IPS-18a (cell line): ENCODE measurements around the gene ZBTB16.

ENCODE experiments used
- H3K27ac ChIP-seq: one replicate; pipeline ENCODE4 v1.5.1; 2013; ENCODE audit warnings: low read length
- H3K27me3 ChIP-seq: one replicate; pipeline ENCODE4 v1.6.1; 2013; ENCODE audit warnings: mild to moderate bottlenecking, low read length; ENCODE audit not compliant: control insufficient read depth, insufficient read depth
- H3K36me3 ChIP-seq: one replicate; pipeline ENCODE4 v1.6.1; 2013; ENCODE audit warnings: low read depth, low read length; ENCODE audit not compliant: control insufficient read depth
- H3K4me1 ChIP-seq: one replicate; pipeline ENCODE4 v1.6.1; 2013; ENCODE audit warnings: low read depth, low read length; ENCODE audit not compliant: control insufficient read depth
- H3K4me3 ChIP-seq: one replicate; pipeline ENCODE4 v1.5.1; 2013; ENCODE audit warnings: low read length
- H3K9ac ChIP-seq: one replicate; pipeline ENCODE4 v1.6.1; 2013; ENCODE audit warnings: mild to moderate bottlenecking, low read length, moderate library complexity
- H3K9me3 ChIP-seq: one replicate; pipeline ENCODE4 v1.6.1; 2013; ENCODE audit warnings: low read depth, low read length; ENCODE audit not compliant: control insufficient read depth

ZBTB16 gene

GRCh38 chr11:114178656-114179055 lies 119.1 kb downstream of the ZBTB16 start:
- H3K4me1 ChIP-seq, result no peaks in the 10 kb centered on the region
- no peak overlapping the region for H3K27ac ChIP-seq

GRCh38 chr11:114179234-114179941 lies 119.9 kb downstream of the ZBTB16 start:
- Histone ChIP-seq H3K4me1 (no peaks in the 10 kb centered on the region), H3K9ac (no peak overlapping the region)

More at GRCh38 chr11:114178656-114179055, 119.1 kb downstream of the ZBTB16 start:
- Histone ChIP-seq H3K27me3 (no peaks in the 10 kb centered on the region), H3K4me3 (no peak overlapping the region), H3K36me3 (no peaks in the 10 kb centered on the region), H3K9me3 (no peaks in the 10 kb centered on the region), H3K9ac (no peak overlapping the region)

GRCh38 chr11:114180301-114181055 lies 121.0 kb downstream of the ZBTB16 start:
- no peak overlapping the region for H3K27ac ChIP-seq
- H3K4me3 ChIP-seq, result no peak overlapping the region
- no peak overlapping the region for H3K9ac ChIP-seq
- no peaks in the 10 kb centered on the region for H3K9me3 ChIP-seq
- no peaks in the 10 kb centered on the region for H3K4me1 ChIP-seq
- no peaks in the 10 kb centered on the region for H3K36me3 ChIP-seq
- no peaks in the 10 kb centered on the region for H3K27me3 ChIP-seq

More at GRCh38 chr11:114179234-114179941, 119.9 kb downstream of the ZBTB16 start:
- Histone ChIP-seq H3K27me3 (no peaks in the 10 kb centered on the region), H3K9me3 (no peaks in the 10 kb centered on the region), H3K36me3 (no peaks in the 10 kb centered on the region), H3K27ac (no peak overlapping the region), H3K4me3 (no peak overlapping the region)

- Histone ChIP-seq H3K4me3 (no peak overlapping the region), H3K27ac (no peak overlapping the region), H3K9ac (no peak overlapping the region), H3K27me3 (no peaks in the 10 kb centered on the region), H3K4me1 (no peaks in the 10 kb centered on the region), H3K9me3 (no peaks in the 10 kb centered on the region), H3K36me3 (no peaks in the 10 kb centered on the region)
Measured at GRCh38 chr11:114181195-114181594, 121.7 kb downstream of the ZBTB16 start.

- no peaks in the 10 kb centered on the region for H3K9me3 ChIP-seq
- H3K9ac ChIP-seq, result no peak overlapping the region
- no peak overlapping the region for H3K27ac ChIP-seq
- no peaks in the 10 kb centered on the region for H3K4me1 ChIP-seq
- H3K36me3 ChIP-seq, result no peaks in the 10 kb centered on the region
- no peak overlapping the region for H3K4me3 ChIP-seq
- H3K27me3 ChIP-seq, result no peaks in the 10 kb centered on the region
Measured at GRCh38 chr11:114181752-114182151, 122.2 kb downstream of the ZBTB16 start.

GRCh38 chr11:114182471-114183043 lies 123.0 kb downstream of the ZBTB16 start:
- no peaks in the 10 kb centered on the region for H3K27me3 ChIP-seq
- no peak overlapping the region for H3K9ac ChIP-seq
- H3K9me3 ChIP-seq, result no peaks in the 10 kb centered on the region
- H3K27ac ChIP-seq, result no peak overlapping the region
- no peaks in the 10 kb centered on the region for H3K36me3 ChIP-seq
- no peak overlapping the region for H3K4me3 ChIP-seq
- H3K4me1 ChIP-seq, result no peaks in the 10 kb centered on the region

GRCh38 chr11:114183044-114183511 lies 123.6 kb downstream of the ZBTB16 start:
- H3K4me1 ChIP-seq, result no peaks in the 10 kb centered on the region
- no peak overlapping the region for H3K4me3 ChIP-seq
- H3K27me3 ChIP-seq, result no peaks in the 10 kb centered on the region
- no peaks in the 10 kb centered on the region for H3K36me3 ChIP-seq
- no peaks in the 10 kb centered on the region for H3K9me3 ChIP-seq
- H3K27ac ChIP-seq, result no peak overlapping the region
- no peak overlapping the region for H3K9ac ChIP-seq

GRCh38 chr11:114185436-114185835 lies 125.9 kb downstream of the ZBTB16 start:
- no peaks in the 10 kb centered on the region for H3K9me3 ChIP-seq
- no peaks in the 10 kb centered on the region for H3K4me1 ChIP-seq
- no peak overlapping the region for H3K9ac ChIP-seq
- H3K27ac ChIP-seq, result no peak overlapping the region
- H3K4me3 ChIP-seq, result no peak overlapping the region
- H3K27me3 ChIP-seq, result no peaks in the 10 kb centered on the region
- no peaks in the 10 kb centered on the region for H3K36me3 ChIP-seq

- no peak overlapping the region for H3K9ac ChIP-seq
- H3K36me3 ChIP-seq, result no peaks in the 10 kb centered on the region
- H3K4me1 ChIP-seq, result no peaks in the 10 kb centered on the region
- no peaks in the 10 kb centered on the region for H3K9me3 ChIP-seq
- no peak overlapping the region for H3K4me3 ChIP-seq
- H3K27ac ChIP-seq, result no peak overlapping the region
- no peaks in the 10 kb centered on the region for H3K27me3 ChIP-seq
Measured at GRCh38 chr11:114187173-114187572, 127.7 kb downstream of the ZBTB16 start.

- Histone ChIP-seq H3K9me3 (no peaks in the 10 kb centered on the region), H3K4me1 (no peaks in the 10 kb centered on the region), H3K27me3 (no peaks in the 10 kb centered on the region), H3K36me3 (no peaks in the 10 kb centered on the region), H3K27ac (no peak overlapping the region), H3K4me3 (no peak overlapping the region), H3K9ac (no peak overlapping the region)
Measured at GRCh38 chr11:114188851-114189570, 129.5 kb downstream of the ZBTB16 start.

- Histone ChIP-seq H3K36me3 (no peaks in the 10 kb centered on the region), H3K9me3 (no peaks in the 10 kb centered on the region), H3K4me1 (no peaks in the 10 kb centered on the region), H3K27me3 (no peaks in the 10 kb centered on the region), H3K9ac (no peak overlapping the region), H3K4me3 (no peak overlapping the region), H3K27ac (no peak overlapping the region)
Measured at GRCh38 chr11:114190630-114191029, 131.1 kb downstream of the ZBTB16 start.
